Memory B cell (primary cell): ENCODE data around the gene LYZ.

Experiments
- ATAC-seq: fragments of 150-1000 bp; cut with Tn5 transposase; 2 replicates; pipeline ENCODE4 v1.10.0; 2021; ENCODE audit warnings: low read depth, mild to moderate bottlenecking, moderate library complexity
- DNase-seq, 2 donors: peaks; one replicate each; pipeline ENCODE4 v3.0.0; 2022; ENCODE audit warnings: low spot score in 2 of 2
- H3K27ac Mint-ChIP-seq: one replicate; pipeline ENCODE4 v1.8.0; 2022; ENCODE audit warnings: mild to moderate bottlenecking, moderate library complexity, mixed read lengths
- H3K27me3 Mint-ChIP-seq: one replicate; pipeline ENCODE4 v1.8.0; 2022; ENCODE audit warnings: mixed read lengths
- H3K36me3 Mint-ChIP-seq: one replicate; pipeline ENCODE4 v1.8.0; 2022; ENCODE audit warnings: mild to moderate bottlenecking, mixed read lengths
- H3K4me1 Mint-ChIP-seq: one replicate; pipeline ENCODE4 v1.8.0; 2022; ENCODE audit warnings: mixed read lengths
- H3K4me3 Mint-ChIP-seq: one replicate; pipeline ENCODE4 v1.8.0; 2022; ENCODE audit warnings: mild to moderate bottlenecking, moderate library complexity, mixed read lengths
- H3K9me3 Mint-ChIP-seq: one replicate; pipeline ENCODE4 v1.8.0; 2022; ENCODE audit warnings: mixed read lengths

LYZ gene

GRCh38 chr12:69331519-69331908 lies 16.7 kb upstream of the LYZ start:
- no peaks in the 10 kb centered on the region for H3K9me3 Mint-ChIP-seq
- peak overlapping the region; percentile 85 for H3K4me3 Mint-ChIP-seq
- H3K4me1 Mint-ChIP-seq, result peaks cover 12% of the 10 kb centered on the region
- no peak for ATAC-seq
- DNase-seq, result no peak
- no peaks in the 10 kb centered on the region for H3K27me3 Mint-ChIP-seq
- H3K36me3 Mint-ChIP-seq, result peaks cover 3% of the 10 kb centered on the region
- peak overlapping the region; percentile 75 for H3K27ac Mint-ChIP-seq

DNA sequence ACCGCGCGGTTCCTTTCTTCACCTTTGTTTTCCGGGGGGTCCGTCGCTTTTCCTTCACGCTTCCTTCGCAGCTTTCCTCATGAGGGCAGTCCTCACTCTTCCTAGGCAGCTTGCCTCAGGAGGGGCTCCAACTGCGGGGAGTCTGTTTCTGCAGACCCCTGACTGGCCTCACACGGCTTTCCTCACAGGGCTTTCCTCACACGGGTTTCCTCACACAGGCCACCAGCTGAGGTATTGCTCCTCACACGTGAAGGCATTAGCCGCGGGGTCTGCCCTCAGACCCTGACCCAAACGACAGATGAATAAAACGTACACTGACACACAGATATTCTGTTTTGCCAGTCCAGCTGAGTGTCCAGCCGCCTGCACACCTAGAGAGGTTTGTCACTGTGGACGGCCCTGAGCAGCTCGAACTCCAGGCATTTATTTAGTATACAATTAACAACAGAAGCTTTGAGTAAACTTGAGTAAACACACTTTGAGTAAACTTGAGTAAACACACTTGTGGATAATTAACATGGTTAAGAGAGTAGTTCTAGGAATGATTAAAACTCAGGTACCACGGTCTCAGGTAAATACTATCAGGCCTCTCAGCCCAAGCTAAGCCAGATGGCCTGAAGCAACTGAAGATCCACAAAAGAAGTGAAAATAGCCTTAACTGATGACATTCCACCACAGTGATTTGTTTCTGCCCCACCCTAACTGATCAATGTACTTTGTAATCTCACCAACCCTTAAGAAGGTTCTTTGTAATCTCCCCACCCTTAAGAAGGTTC lies 16.1 kb upstream of the LYZ start:
- DNase-seq (no peak), ATAC-seq (no peak)
- H3K27me3 Mint-ChIP-seq, result no peaks in the 10 kb centered on the region
- no peaks in the 10 kb centered on the region for H3K9me3 Mint-ChIP-seq
- H3K27ac Mint-ChIP-seq, result no peak overlapping the region
- peaks cover 16% of the 10 kb centered on the region for H3K4me1 Mint-ChIP-seq
- peak overlapping the region; percentile 85 for H3K4me3 Mint-ChIP-seq
- no peaks in the 10 kb centered on the region for H3K36me3 Mint-ChIP-seq

DNA sequence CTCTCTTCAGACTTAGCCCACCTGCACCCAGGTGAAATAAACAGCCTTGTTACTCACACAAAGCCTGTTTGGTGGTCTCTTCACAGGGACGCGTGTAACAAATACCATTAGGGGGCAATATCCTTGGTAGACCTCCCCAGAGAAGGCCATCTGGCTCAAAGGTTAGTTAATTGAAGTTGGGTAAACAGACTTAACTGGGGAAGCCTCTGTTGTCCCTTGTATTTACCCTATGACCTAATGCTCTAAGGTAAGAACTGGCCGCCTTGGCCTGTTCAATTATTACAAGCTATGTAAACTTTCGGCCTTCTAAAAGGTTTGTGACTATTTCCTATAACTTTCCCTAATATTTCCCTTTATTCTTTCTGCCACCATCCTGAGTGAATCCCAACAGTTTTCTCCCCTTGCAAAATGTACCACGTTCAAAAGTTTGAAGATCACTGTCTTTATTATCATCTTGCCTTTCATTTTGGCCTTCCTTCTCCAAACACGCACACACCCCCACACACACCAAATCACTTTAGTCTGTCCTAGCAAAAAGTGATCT lies 15.3 kb upstream of the LYZ start:
- Mint-ChIP-seq H3K27me3 (no peaks in the 10 kb centered on the region), H3K9me3 (no peaks in the 10 kb centered on the region), H3K36me3 (no peaks in the 10 kb centered on the region), H3K4me1 (peaks cover 21% of the 10 kb centered on the region), H3K4me3 (no peak overlapping the region), H3K27ac (no peak overlapping the region)
- DNase-seq, result no peak
- ATAC-seq, result no peak

- ATAC-seq (no peak), DNase-seq (no peak)
- Mint-ChIP-seq H3K9me3 (no peaks in the 10 kb centered on the region), H3K27me3 (no peaks in the 10 kb centered on the region), H3K36me3 (no peaks in the 10 kb centered on the region), H3K27ac (no peak overlapping the region), H3K4me1 (peaks cover 26% of the 10 kb centered on the region), H3K4me3 (no peak overlapping the region)
Observed at GRCh38 chr12:69334158-69334557, 14.0 kb upstream of the LYZ start.

DNA sequence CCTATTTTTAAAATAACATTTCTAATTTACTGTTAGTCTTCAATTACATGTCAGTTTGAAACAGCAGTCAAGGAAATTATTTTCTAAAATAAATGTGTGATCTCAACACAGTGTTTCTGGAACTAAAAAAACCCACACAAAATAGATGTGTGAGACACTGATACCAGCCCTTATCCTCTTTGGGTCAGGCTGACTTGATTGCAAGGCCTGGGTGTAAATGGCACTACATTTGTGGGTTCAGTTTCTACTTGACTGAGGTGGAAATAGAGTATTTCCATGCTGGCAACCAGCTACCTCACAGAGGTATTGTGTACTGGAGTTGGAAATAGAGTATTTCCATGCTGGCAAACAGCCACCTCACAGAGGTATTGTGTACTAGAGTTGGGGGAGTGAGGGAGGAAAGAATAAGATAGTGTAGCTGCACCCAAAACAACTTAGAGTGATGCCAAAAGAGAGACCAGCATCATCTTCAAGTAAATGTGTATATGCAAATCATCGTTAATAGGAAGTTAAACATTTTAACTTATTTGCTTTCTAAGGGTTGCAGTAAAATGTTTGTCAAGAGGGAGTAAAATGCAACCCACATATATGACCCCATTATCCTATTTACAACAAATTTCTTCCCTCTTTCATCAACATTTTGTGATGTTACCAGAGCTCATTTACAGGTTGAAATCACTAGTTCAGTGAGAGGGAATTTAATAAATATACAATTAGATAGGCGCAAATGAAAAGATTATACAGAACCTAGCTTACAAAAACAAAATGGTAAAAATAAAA lies 10.7 kb upstream of the LYZ start:
- peak overlapping the region; percentile 28 for H3K4me3 Mint-ChIP-seq
- DNase-seq, result no peak
- peaks cover 17% of the 10 kb centered on the region for H3K4me1 Mint-ChIP-seq
- H3K36me3 Mint-ChIP-seq, result no peaks in the 10 kb centered on the region
- no peaks in the 10 kb centered on the region for H3K9me3 Mint-ChIP-seq
- peak; percentile 47 for ATAC-seq
- H3K27me3 Mint-ChIP-seq, result no peaks in the 10 kb centered on the region
- peak overlapping the region; percentile 71 for H3K27ac Mint-ChIP-seq

DNA sequence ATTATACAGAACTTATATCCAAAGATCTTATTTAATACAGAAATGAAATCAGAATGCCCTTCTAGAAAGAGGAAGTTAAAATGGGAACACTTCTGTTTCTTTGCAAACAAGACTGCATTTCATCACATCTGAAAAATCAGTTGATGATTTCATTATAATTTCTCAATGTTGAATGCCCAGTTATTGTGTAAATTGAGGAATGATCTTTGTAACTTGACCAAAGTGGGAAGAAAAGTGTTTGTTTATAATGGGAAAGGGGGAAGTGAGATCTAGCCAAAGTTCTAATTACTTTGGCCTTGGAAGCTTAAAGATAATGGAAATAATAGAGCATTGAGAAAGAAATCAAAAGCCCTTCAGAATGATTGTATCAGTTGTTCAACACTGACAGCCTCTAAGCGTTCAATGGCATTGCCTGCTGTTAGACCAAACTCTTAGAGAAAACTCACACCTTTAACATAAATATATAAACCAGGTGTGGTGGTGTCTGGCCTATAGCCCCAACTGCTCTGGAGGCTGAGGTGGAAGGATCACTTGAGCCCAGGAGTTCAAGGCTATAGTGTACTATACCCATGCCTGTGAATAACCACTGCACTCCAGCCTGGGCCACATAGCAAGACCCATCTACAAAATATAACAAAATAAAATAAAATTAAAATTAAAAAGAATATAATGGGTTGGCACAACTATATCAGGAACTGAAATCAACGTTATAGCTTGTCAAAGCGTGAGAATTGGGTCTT lies 9.9 kb upstream of the LYZ start:
- Mint-ChIP-seq H3K27me3 (no peaks in the 10 kb centered on the region), H3K4me3 (peak overlapping the region; percentile 36), H3K9me3 (no peaks in the 10 kb centered on the region), H3K36me3 (no peaks in the 10 kb centered on the region), H3K4me1 (peaks cover 17% of the 10 kb centered on the region), H3K27ac (peak overlapping the region; percentile 71)
- ATAC-seq (peak; percentile 77), DNase-seq (no peak)

DNA sequence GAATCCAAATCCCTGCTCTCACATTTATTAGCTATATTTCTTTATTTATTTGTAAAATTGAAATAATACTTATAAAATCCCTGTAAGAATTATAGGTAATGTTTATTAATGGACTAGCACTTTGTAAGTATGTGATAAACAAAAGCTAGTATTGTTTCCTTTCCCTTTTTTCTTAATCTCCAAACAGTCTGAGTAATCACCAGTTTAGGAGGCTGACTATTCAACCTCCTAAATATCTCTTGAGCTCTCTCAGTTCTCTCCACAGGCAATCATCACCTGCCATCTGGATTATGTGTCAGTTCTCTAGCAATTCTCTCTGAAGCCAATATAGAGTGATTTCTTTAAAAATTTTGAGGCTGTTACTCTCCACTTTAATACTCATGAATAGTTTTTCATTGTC lies 9.2 kb upstream of the LYZ start:
- no peaks in the 10 kb centered on the region for H3K9me3 Mint-ChIP-seq
- no peak overlapping the region for H3K4me3 Mint-ChIP-seq
- no peaks in the 10 kb centered on the region for H3K36me3 Mint-ChIP-seq
- H3K27ac Mint-ChIP-seq, result no peak overlapping the region
- DNase-seq (no peak), ATAC-seq (no peak)
- no peaks in the 10 kb centered on the region for H3K27me3 Mint-ChIP-seq
- H3K4me1 Mint-ChIP-seq, result peaks cover 17% of the 10 kb centered on the region

- H3K4me1 Mint-ChIP-seq, result peaks cover 17% of the 10 kb centered on the region
- H3K4me3 Mint-ChIP-seq, result no peak overlapping the region
- DNase-seq, result no peak
- no peaks in the 10 kb centered on the region for H3K27me3 Mint-ChIP-seq
- H3K27ac Mint-ChIP-seq, result peak overlapping the region; percentile 14
- H3K9me3 Mint-ChIP-seq, result no peaks in the 10 kb centered on the region
- no peak for ATAC-seq
- H3K36me3 Mint-ChIP-seq, result no peaks in the 10 kb centered on the region
Observed at GRCh38 chr12:69339999-69340398, 8.2 kb upstream of the LYZ start.

GRCh38 chr12:69341328-69341727 lies 6.9 kb upstream of the LYZ start:
- ATAC-seq (no peak), DNase-seq (no peak)
- Mint-ChIP-seq H3K9me3 (no peaks in the 10 kb centered on the region), H3K4me1 (peaks cover 17% of the 10 kb centered on the region), H3K27ac (no peak overlapping the region), H3K4me3 (no peak overlapping the region), H3K36me3 (no peaks in the 10 kb centered on the region), H3K27me3 (no peaks in the 10 kb centered on the region)

DNA sequence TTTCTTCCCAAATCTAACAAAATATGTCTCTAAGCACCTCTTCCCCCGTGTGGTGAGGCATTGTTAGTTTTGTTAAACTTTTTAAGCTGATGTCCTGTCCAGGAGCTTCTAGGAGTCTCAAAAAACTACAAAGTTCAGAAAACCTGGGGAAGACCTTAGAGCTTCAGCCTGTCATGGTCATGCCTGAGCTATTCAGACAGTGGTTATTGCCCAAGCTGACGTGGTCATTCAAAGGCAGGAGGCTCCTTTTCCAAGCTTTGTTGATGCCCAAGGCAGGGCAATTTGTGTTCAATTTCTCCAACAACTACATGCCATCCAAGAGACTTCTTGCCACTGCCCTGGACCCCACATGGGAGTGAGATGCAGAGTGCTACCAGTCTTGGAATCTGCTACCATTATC lies 5.8 kb upstream of the LYZ start:
- Mint-ChIP-seq H3K36me3 (no peaks in the 10 kb centered on the region), H3K27ac (no peak overlapping the region)
- no peak for ATAC-seq

DNA sequence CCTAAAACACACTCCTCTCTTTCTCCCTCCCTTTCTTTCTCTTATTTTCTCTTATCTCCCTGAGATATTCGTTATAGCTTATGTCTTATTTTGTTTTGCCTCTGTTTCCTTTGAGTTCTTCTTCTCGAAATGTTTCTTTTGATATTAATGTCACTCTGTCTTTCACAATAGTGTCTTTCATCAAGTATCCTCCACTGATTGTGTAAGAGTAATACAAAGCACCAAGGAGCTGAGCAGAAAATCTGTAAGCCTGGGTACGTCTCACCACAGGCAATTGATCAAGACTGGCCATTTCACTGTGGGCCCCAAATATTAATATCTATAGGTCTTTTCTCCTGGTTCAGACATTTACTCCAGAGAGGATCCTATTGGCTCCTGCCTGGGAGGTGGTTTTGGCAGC lies 4.8 kb upstream of the LYZ start:
- Mint-ChIP-seq H3K4me3 (no peak overlapping the region), H3K4me1 (peaks cover 10% of the 10 kb centered on the region), H3K27ac (no peak overlapping the region), H3K9me3 (no peaks in the 10 kb centered on the region), H3K36me3 (no peaks in the 10 kb centered on the region), H3K27me3 (no peaks in the 10 kb centered on the region)
- ATAC-seq (no peak), DNase-seq (no peak)

More for the DNA sequence above, 5.8 kb upstream of the LYZ start:
- H3K4me1 Mint-ChIP-seq, result peaks cover 11% of the 10 kb centered on the region
- no peaks in the 10 kb centered on the region for H3K9me3 Mint-ChIP-seq
- no peaks in the 10 kb centered on the region for H3K27me3 Mint-ChIP-seq
- DNase-seq, result no peak
- no peak overlapping the region for H3K4me3 Mint-ChIP-seq

DNA sequence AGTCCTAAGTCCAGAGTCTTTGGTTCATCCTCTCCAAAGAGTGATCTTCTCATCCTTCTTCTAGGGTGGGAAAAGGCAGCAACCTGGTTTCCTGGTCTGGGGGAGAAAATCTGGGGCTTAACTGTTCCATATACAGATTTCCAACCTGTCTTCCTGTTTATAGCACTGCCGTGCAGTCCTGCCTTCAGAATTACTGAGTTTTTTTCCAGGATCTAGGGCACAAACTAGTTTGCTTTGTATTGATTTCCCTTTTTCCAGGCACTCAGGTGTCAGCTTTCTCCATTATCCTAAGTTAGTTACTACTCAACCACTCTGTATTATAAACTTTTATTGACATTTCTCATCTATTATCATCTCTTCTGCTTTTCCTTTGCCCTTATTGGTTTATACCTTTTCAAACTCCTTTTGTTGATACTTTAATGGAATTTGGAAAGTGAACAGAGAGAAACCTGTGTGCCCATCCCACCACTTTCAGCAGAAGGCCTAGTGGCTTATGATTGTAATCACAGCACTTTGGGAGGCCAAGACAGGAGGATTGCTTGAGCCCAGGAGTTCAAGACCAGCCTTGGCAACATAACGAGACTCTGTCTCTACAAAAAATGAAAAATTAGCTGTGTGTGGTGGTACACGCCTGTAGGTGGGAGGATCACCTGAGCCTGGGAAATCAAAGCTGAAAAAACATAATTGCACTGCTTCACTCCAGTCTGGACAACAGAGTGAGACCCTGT lies 4.1 kb upstream of the LYZ start:
- no peaks in the 10 kb centered on the region for H3K9me3 Mint-ChIP-seq
- no peak overlapping the region for H3K4me3 Mint-ChIP-seq
- no peak for DNase-seq
- ATAC-seq, result no peak
- H3K27ac Mint-ChIP-seq, result no peak overlapping the region
- H3K4me1 Mint-ChIP-seq, result peaks cover 9% of the 10 kb centered on the region
- H3K36me3 Mint-ChIP-seq, result no peaks in the 10 kb centered on the region
- no peaks in the 10 kb centered on the region for H3K27me3 Mint-ChIP-seq

GRCh38 chr12:69345077-69345476 lies 3.1 kb upstream of the LYZ start:
- Mint-ChIP-seq H3K27ac (no peak overlapping the region), H3K9me3 (no peaks in the 10 kb centered on the region), H3K4me3 (no peak overlapping the region), H3K27me3 (no peaks in the 10 kb centered on the region), H3K4me1 (peaks cover 8% of the 10 kb centered on the region), H3K36me3 (no peaks in the 10 kb centered on the region)
- ATAC-seq, result no peak
- DNase-seq, result no peak
